HL-60 (cell line): ENCODE results near the gene TRPM2.

Source experiments
- DNase-seq, 2 experiments: peaks; one replicate each; pipeline ENCODE4 v3.0.0-alpha.2; 2010 to 2020; ENCODE audit warnings: low read depth in 1 of 2, low spot score in 1 of 2
- H3K27ac ChIP-seq: fragments of 250-450 bp; sonication (Bioruptor Pico); replicated peaks from 2 replicates; pipeline ENCODE4 v1.5.1; 2020; ENCODE audit warnings: mild to moderate bottlenecking, moderate library complexity
- H3K27me3 ChIP-seq: fragments of 250-450 bp; sonication (Bioruptor Pico); 2 replicates; pipeline ENCODE4 v1.5.1; 2021; ENCODE audit warnings: mild to moderate bottlenecking, moderate library complexity; ENCODE audit not compliant: insufficient read depth, poor library complexity, severe bottlenecking
- H3K4me3 ChIP-seq: replicated peaks from 2 replicates; pipeline ENCODE4 v1.5.1; 2011; ENCODE audit warnings: mild to moderate bottlenecking, control low read depth, low read length; ENCODE audit not compliant: insufficient read depth
- CTCF ChIP-seq: IDR thresholded peaks from one replicate; pipeline ENCODE4 v1.5.1; 2011; ENCODE audit warnings: low read length, control low read depth, inconsistent platforms; ENCODE audit not compliant: insufficient read depth
- GABPA ChIP-seq: IDR thresholded peaks from 2 replicates; pipeline ENCODE4 v1.6.1; 2012; ENCODE audit warnings: low read depth
- POLR2AphosphoS5 ChIP-seq: IDR thresholded peaks from 2 replicates; pipeline ENCODE4 v1.6.1; 2012; ENCODE audit warnings: low read depth
- REST ChIP-seq: IDR thresholded peaks from 2 replicates; pipeline ENCODE4 v1.6.1; 2012; ENCODE audit warnings: low read depth; ENCODE audit not compliant: insufficient replicate concordance
- SPI1 ChIP-seq: IDR thresholded peaks from 2 replicates; pipeline ENCODE4 v1.6.1; 2012; ENCODE audit warnings: low read depth, mild to moderate bottlenecking, borderline replicate concordance

Gene TRPM2

GRCh38 chr21:44323591-44323990, 29.8 kb upstream of the TRPM2 start:
- H3K4me3 ChIP-seq, result no peak overlapping the region
- TF ChIP-seq POLR2AphosphoS5 (no peak), GABPA (no peak), CTCF (no peak), SPI1 (no peak), REST (no peak)
- H3K27me3 ChIP-seq, result no peaks in the 10 kb centered on the region
- no peak overlapping the region for H3K27ac ChIP-seq
- DNase-seq, result no peak

- no peak for TF ChIP-seq GABPA
- TF ChIP-seq CTCF, result no peak
- TF ChIP-seq SPI1, result no peak
- TF ChIP-seq POLR2AphosphoS5, result no peak
- no peak for TF ChIP-seq REST
- no peak for DNase-seq
- H3K4me3 ChIP-seq, result no peak overlapping the region
- H3K27me3 ChIP-seq, result no peaks in the 10 kb centered on the region
- H3K27ac ChIP-seq, result no peak overlapping the region
Measured at GRCh38 chr21:44324106-44324853, 29.1 kb upstream of the TRPM2 start.

- H3K27ac ChIP-seq, result no peak overlapping the region
- TF ChIP-seq REST, result no peak
- TF ChIP-seq SPI1, result no peak
- no peak for TF ChIP-seq POLR2AphosphoS5
- no peak for TF ChIP-seq CTCF
- no peak for TF ChIP-seq GABPA
- H3K4me3 ChIP-seq, result no peak overlapping the region
- no peak for DNase-seq
- no peaks in the 10 kb centered on the region for H3K27me3 ChIP-seq
Measured at GRCh38 chr21:44324854-44325107, 28.6 kb upstream of the TRPM2 start.
